C4-2B (cell line): ENCODE measurements around the gene LCN15.
"Not testable (repeated sequence)": the region's sequence is repeated elsewhere in the genome, so short reads cannot be mapped to it uniquely, and the experiment has no call there.

Experiments
- H3K27ac ChIP-seq: fragments of 450-650 bp; 2 replicates; pipeline ENCODE4 v1.5.1; 2017
- CTCF ChIP-seq: fragments of 450-650 bp; conservative IDR thresholded peaks from 2 replicates; pipeline ENCODE4 v1.5.1; 2017; ENCODE audit warnings: mild to moderate bottlenecking
- ZFX ChIP-seq: fragments of 450-650 bp; IDR thresholded peaks from 2 replicates; pipeline ENCODE4 v1.6.1; 2017

Gene LCN15

GRCh38 chr9:136712690-136713544 is 51.4 kb downstream of the LCN15 start:
- H3K27ac ChIP-seq, result peak overlapping the region; percentile 79

GRCh38 chr9:136711751-136712689 is 52.3 kb downstream of the LCN15 start, which contains the start of gene DIPK1B:
DIPK1B (plus strand) TSS chr9:136712572; CDS start chr9:136712666, 94 bp downstream.
- H3K27ac ChIP-seq, result peak within 1 kb of the TSS; percentile 79
- no peak for TF ChIP-seq ZFX
- no peak for TF ChIP-seq CTCF

More at GRCh38 chr9:136712690-136713544, 51.4 kb downstream of the LCN15 start:
- TF ChIP-seq CTCF (no peak), ZFX (peak; percentile 83; the same call in 1 of the 2 replicates)

GRCh38 chr9:136711219-136711648 is 53.1 kb downstream of the LCN15 start:
- not testable (repeated sequence) for H3K27ac ChIP-seq

GRCh38 chr9:136710543-136710942 is 53.8 kb downstream of the LCN15 start:
- TF ChIP-seq ZFX (no peak), CTCF (no peak)
- H3K27ac ChIP-seq, result no peak overlapping the region
